OCI-LY7 (cell line): ENCODE results near the gene INTS1.

ENCODE experiments used
- CTCF ChIP-seq: fragments of 200-600 bp; sonication (generic); conservative IDR thresholded peaks from 2 replicates; pipeline ENCODE4 v1.5.1; 2014; ENCODE audit warnings: mild to moderate bottlenecking, antibody characterized with exemption, low read length, moderate library complexity, mixed read lengths
- EZH2phosphoT487 ChIP-seq: fragments of 200-600 bp; sonication (generic); IDR thresholded peaks from 2 replicates; pipeline ENCODE4 v1.6.1; 2018; ENCODE audit warnings: low read depth, borderline replicate concordance, mild to moderate bottlenecking, mixed run types, antibody characterized with exemption, low read length, moderate library complexity, mixed read lengths

- TF ChIP-seq CTCF: no peak
- TF ChIP-seq EZH2phosphoT487: no peak
Measured at GRCh38 chr7:1421946-1422345, 82.2 kb downstream of the INTS1 start.
